HG02943 (cell line): ENCODE results near the gene SUZ12.
A peak's percentile ranks its signal among the peaks of the same experiment; 100 is the strongest.
"Not testable (repeated sequence)": the region's sequence is repeated elsewhere in the genome, so short reads cannot be mapped to it uniquely, and the experiment has no call there.

Experiments used
- ATAC-seq: cut with Tn5 transposase; IDR thresholded peaks from one replicate; pipeline ENCODE4 v1.9.1; 2021; ENCODE audit warnings: mild to moderate bottlenecking, low read depth, moderate library complexity; ENCODE audit not compliant: unreplicated experiment

SUZ12 gene

DNA sequence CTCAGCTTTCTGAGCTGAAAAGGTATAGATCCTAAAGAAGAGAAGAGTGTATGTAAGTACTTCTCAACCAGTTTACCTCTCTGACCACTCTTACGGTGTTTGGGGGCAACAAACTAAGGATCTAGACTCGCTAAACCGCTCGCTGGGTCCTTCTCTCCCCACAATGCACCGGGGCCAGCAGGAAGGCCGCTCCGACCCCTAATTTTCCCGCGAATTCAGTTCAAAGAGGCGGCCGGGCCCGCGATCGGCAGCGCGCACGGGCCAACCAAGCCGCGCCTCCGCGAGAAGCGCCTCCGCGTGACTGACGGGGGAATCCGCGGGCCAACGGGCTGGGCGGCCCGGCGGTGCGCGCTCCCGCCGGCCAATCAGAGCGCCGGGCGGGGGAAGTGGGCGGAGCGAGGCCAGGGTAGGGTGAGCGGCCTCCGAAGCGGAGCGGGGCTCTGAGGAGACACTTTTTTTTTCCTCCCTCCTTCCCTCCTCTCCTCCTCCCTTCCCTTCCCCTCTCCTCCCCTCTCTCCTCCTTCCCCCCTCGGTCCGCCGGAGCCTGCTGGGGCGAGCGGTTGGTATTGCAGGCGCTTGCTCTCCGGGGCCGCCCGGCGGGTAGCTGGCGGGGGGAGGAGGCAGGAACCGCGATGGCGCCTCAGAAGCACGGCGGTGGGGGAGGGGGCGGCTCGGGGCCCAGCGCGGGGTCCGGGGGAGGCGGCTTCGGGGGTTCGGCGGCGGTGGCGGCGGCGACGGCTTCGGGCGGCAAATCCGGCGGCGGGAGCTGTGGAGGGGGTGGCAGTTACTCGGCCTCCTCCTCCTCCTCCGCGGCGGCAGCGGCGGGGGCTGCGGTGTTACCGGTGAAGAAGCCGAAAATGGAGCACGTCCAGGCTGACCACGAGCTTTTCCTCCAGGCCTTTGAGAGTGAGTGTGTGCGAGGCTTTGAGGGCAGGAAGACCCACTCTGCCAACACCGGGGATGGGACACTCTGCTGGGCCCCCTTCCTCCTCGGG is at the start of gene SUZ12:
Gene SUZ12 (plus strand): TSS at position 393 of the 995 bp plus-strand sequence. CDS start 240 bp downstream, at position 633.
- ATAC-seq: peak; percentile 78

DNA sequence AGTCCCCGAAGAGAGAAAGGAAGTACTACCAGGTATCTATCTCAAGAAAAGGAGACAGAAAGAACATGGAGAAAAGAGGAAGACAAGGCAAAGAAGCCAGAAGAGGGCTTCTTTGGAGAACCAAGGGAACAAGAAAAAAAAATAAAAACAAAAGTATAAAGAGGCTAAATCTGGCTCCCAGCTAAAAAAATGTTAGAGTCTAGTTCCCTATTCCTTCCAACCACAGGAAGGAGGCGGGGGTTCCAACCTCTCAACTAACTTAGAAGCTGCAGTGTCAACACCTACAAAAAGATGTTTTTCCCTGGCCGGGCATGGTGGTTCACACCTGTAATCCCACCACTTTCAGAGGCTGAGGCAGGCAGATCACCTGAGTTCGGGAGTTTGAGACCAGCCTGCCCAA is 48.7 kb upstream of the SUZ12 start:
- ATAC-seq: no peak

DNA sequence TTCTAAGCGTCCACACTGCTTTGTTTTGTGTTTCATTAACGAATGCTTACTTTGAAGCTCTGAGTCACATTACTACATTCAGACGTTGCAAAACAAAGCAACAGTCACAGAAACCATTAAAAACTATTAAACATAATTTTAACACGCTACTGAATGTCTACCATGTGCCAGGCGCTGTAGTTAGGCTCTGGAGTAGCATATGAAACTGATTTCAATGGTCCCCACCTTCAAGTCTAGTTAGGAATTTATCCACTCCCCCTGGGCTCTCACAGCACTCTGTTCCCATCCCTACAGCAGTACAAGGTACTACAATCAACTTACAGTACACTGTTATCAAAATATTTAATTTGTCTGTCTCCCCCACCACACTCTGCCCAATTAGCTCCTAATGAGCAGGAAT is 35.9 kb upstream of the SUZ12 start:
- ATAC-seq: no peak

DNA sequence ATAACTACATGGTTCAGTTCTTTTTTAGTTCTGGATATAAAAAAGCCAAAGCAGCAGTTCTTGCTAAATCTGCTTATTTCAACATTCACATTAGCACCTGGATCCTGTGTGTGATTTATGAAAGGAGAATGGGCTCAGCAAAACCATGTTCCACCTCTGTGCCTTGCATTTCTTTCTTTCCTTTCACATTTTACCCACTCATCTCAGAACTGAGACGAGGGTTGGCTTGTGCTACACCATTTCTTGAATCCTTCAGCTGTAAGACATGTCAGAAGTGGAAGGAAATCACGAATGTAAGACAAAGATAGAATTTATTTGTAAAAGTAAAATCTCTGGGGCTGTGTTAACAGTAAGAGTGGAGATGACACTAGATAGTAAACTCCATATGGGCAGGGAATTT is 34.1 kb upstream of the SUZ12 start:
- no peak for ATAC-seq

DNA sequence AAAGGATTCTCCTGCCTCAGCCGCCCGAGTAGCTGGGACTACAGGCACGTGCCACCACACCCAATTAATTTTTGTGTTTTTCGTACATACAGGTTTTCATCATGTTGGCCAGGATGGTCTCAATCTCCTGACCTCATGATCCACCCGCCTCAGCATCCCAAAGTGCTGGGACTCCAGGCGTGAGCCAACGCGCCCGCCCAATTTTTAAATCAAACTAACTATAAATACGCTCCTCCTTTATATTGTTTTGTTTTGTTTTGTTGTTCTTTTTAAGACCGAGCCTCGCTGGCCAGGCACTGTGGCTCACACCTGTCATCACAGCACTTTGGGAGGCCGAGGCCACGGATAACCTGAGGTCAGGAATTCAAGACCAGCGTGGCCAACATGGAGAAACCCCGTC is 33.4 kb upstream of the SUZ12 start:
- no peak for ATAC-seq

DNA sequence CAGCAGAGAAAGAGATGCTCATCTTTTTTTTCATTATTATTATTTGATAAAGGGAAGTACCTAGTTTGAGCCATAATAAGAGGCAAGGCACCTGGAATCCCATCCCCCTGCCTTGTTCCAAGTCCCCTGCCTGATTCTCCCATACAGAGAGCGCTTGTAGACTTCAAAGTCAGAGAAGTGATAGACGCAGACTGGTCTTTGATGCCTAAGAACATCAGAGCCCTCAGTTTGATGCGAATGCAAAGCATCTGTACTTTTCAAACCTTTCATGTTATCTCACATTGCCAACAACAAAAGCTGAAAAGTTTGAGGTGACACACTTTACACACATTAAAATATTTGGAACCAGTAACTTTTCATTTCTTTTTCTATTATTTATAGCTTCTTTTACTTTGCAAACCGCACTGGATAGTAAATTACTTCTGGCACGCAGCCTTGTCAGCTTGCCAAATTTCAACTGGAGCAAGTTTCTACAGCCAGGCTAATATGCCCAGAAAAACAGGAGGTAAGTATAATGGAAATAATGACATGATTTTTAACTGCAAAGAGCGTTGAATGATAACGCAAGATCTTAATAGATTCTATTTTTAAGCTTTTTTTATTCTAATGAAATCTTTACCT is 29.4 kb upstream of the SUZ12 start:
- ATAC-seq: no peak

DNA sequence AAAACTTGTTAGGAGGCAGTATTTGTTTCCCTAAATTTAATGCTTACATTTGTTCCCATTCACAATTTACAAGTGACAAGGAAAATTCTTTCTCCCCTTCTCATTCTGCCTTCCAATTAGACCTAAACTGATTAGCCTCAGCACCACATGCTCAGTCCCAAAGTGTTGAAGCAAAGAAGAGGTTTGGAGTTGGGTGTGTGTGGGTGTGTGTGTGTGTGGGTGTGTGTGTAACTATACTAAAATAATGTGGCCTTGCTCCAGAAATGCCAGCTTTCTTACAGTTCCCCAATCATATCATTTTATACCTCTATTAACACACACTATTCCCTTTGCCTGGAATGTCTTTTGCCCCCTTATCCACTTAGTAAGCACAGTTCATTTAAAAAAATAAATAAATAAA is 28.4 kb upstream of the SUZ12 start:
- ATAC-seq: no peak

DNA sequence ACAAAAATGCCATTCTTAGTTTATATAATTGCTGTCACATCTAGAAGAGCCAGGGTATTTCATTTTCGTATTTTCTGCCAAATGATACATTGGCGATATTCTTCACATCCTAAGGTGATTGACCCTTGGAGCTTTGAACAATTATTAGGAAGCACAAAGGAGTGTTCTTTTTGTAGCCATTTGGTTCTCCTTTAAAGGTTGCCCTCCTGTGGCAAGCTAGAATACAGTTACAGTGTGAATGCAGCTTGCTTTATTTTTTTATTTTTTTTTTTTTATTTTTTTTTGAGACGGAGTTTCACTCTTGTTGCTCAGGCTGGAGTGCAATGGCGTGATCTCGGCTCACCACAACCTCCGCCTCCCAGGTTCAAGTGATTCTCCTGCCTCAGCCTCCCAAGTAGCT is 24.1 kb upstream of the SUZ12 start:
- not testable (repeated sequence) for ATAC-seq

DNA sequence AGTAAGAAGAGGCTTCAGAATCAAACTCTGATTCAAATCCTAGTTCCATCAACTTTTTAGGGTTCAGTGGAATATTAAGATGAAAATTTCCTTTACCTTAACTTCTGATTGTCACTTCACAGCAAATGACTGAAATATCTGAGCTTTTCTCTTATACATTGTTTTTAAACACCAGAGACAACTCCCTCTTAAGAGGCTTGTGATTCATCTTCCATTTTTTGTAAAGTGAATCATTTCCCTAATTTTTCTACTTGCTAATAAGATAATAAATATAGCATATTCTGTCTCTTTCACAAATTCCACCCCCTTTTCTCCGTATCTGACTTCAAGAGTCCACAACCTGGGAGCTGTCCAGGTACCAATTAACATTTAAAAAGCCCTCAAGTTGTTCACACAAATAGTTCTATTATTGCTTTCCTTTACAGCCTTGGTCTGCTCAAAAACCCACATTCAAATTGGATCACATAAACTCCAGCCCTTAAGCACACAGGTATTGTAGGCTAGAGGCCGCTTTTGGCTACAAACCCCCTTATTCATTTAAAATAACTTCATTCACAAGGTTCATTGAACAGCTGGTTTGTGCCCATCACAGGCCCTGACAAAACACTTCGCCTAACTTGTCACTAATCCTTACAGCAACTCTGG is 21.2 kb upstream of the SUZ12 start:
- no peak for ATAC-seq

DNA sequence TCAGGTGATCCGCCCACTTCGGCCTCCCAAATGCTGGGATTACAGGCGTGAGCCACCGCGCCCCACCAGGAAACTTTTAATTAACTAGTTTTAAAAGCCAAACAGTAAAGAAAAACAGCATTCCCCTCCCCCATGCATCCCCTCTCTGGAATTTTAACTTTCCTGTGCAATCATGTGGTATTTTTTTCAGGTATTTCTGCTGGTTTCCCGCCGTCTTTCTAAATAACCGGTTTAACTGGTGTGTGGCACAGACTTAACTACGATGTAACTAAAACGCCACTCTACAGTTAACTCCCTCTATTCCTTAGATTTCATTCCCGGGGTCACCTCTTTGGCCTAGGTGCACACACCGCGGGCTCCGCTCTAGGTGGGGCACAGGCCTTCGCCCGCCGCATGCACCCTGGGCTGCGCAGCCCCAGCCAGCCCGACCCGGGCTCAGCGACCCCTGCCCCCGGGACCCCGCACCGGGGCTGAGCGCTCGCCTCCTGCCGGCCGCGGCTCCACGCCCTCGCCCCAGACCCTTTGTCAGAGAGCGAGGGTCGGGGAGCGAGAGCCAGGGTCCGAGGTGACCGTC is 20.2 kb upstream of the SUZ12 start:
- ATAC-seq: no peak

DNA sequence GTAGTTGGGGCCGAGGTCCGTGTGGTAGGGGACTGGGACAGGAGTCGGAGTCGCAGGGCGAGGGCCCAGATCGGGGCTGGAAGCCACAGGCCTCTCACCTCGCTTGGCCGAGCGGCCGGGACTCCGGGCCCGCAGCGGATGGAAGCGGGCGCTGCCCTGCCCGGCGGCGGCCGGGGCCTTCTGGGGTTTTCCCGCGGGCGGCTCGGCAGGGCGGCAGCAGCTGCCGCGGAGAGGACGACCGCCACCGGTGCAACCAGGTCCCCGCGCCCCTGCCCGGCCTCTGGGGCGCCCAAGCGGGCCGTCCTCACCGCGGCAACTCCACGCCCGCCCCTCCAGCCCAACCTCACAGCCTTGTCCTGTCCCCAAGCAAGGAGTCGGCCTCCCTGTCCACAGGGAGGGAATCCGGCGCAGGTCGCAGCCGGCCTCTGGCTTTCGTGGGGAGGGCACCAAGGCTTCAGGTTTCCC is 19.7 kb upstream of the SUZ12 start:
- no peak for ATAC-seq

DNA sequence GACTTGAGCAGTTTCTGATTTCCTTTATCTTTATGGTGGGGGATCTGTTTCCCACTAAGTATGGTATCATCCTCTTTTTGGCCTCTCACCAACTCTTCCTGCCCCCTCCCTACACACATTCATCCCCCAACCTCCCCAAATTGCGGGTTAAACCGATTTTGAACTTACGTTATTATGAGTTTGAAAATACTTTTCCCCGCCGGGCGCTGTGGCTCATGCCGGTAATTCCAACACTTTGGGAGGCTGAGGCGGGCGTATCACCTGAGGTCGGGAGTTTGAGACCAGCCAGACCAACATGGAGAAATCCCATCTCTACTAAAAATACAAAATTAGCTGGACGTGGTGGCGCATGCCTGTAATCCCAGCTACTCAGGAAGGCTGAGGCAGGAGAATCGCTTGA is 19.1 kb upstream of the SUZ12 start:
- ATAC-seq: not testable (repeated sequence)

DNA sequence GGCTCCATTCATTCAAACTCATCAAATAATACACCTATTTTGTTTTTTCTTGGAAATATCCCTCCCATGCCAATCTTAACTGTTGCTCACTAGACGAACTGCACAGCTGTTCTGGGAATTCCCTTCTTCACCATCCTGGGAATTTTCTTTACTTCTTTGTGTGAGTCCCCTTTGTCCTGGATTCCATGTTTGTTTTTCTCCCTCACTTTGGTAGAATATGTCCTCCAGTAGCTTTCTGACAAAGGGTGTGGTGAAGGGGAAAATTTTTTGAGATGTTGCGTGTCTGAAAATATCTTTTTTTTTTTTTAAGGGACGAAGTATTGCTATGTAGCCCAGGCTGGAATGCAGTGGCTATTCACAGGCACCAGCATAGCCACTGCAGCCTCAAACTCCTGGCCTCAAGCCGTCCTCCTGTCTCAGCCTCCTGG is 18.1 kb upstream of the SUZ12 start:
- ATAC-seq: no peak

DNA sequence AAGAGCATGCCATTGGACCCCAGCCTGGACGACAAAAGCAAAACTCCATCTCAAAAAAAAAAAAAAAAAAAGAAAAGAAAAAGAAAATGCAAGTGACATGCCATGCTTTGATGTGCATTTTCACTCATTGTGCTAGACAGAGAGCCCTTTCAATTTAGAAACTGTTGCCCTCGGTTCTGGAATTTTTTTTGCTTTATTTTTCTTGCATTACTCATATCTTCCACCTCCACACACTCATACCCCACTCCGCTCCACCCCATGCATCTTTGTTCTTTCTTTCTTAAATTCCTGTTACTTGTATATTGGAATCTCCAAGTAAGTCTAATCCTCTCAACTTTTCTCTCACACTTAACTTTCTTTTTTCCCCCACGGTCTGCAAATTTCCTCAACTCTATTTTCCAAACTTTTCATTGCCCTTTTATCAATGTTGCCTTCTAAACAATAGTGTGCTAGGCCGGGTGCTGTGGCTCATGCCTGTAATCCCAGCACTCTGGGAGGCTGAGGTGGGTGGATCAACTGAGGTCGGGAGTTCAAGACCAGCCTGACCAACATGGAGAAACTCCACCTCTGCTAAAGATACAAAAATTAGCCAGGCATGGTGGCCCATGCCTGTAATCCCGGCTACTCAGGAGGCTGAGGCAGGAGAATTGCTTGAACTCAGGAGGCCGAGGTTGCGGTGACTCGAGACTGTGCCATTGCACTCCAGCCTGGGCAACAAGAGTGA is 16.8 kb upstream of the SUZ12 start:
- no peak for ATAC-seq

DNA sequence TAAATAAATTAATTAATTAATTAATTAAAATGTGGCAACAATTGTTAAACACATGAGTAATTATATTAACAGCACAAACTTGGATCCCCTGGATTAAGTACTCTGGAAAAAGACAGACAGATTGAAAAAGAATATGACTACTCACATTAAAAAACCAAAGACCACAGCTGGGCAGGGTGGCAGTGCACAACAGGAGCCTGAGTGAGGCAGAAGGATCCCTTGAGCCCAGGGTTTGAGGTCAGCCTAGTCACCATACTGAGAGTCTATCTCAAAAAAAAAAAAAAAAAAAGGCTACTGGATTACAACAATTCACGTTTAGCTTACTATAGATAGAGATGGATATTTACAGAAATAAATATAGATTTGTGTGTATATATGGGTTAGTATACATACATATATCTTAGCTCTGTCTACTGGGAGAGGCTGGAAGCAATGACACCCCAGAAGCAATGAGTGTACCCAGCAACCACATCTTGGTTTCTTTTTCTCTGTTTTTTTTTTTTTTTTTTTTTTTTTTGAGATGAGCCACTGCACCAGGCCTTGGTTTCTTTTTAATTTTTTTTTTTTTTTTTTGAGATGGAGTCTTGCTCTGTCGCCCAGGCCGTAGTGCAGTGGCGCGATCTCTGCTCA is 10.6 kb upstream of the SUZ12 start:
- ATAC-seq: no peak

DNA sequence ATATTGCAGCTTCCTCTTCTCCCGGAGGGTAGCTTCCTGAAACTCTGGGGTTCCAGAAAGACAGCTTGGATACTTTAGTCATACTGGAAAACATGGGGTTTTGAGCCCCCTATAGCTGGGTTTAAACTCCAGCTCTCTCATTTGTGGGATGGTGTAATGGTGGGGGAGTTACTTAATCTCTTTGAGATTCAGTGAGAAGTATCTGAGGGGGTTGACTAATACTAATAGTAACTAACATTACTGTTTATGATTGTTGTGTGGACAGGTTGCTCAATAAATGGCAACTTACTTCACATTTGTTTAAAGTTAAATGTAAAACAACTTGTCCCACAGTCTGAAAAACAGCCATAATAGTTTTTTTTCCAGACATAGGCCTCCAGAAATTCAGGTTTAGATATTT is 5.1 kb upstream of the SUZ12 start:
- ATAC-seq: no peak

DNA sequence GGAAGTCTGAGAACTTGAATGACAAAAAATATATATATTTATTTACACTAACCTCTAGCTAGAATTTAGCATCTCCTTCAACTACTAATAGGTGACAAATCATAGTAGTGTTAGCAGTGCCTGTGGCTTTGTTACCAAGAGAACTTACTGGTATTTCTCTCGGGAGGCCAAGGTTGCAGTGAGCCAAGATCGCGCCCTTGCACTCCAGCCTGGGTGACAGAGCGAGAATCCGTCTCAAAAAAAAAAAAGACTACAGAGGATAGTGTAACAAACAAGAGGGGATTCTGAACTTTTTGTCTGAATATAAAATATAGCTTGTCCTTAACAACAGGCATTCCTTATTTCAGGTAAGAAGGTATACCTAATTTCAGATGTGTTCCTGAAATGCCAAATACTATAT is 1.3 kb upstream of the SUZ12 start:
- ATAC-seq: no peak

DNA sequence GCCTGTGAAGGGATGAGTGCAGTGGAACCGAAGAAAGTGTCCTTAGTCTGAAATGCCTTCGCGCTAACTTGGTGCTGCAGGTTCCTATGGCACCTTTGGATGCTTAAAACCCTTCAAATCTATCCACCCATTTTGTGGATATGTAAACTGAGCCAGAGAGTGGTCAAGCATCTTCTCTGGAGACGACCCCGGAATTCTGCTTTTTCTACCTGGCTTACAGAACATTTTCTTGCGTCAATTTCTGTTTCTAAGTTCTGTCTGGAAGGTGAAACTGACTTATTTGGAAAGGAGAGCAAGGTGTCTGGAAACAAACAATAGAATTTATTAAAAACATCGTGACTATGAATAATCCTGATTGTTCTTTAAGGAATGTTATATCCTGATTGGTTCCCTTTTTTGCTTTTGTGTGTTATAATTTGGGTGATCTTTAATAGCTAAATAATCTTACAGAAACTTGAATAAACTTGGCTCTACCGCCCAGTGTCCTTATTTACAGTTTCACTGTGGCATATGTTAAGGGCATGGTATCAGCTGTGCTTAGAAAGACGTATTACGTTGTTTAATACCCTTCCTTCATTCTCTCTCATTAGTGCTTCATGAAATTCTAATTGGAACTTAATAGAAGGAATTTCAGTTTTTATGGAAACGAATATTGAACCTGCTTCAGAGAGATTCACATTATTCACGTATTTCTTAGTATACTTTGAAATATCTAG is 1.3 kb downstream of the SUZ12 start:
- not testable (repeated sequence) for ATAC-seq

DNA sequence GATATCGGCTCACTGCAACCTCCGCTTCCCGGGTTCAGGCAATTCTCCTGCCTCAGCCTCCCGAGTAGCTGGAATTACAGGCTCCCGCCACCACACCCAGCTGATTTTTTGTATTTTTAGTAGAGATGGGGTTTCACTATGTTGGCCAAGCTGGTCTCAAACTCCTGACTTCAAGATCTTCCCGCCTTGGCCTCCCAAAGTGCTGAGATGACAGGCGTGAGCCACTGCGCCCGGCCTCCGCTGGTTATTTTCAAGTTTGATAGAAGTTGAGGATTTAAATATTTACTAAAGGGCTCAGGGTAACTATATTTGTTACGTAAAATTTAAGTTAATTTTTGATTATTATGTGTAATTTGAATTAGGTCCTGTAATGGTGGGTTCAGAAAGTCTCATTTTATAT is 5.1 kb downstream of the SUZ12 start:
- ATAC-seq: not testable (repeated sequence)
